ENCODE measurements around the gene MIGA1. TPM values are rescaled to one million over a fixed set of nuclear protein-coding genes. Genes with fewer than 3 reads are reported as not detected.

The MIGA1 gene
- total and polyA plus RNA-seq, 9 of the 15 experiments (the other 6 are each of a cell fraction or from before 2014, with no cell fraction given), result 1.6 to 5.1 (median 2.9) TPM

- ChIA-PET POLR2A (no interaction called here), CTCF (ENCODE audit: low intra/inter-chr PET ratio) (interaction anchor here (2.7 kb wide), 1 partner anchor 289 kb away, joined by 15 read pairs; no protein-coding TSS in a partner anchor)
- H3K4me3 ChIP-seq, result no peak overlapping the region
- no peak overlapping the region for H3K4me2 ChIP-seq (ENCODE audit: insufficient read depth, low read length)
- no peaks in the 10 kb centered on the region for H4K20me1 ChIP-seq (replicated peaks; ENCODE audit: control insufficient read depth, insufficient read depth, low read length)
- no peak overlapping the region for H2AFZ ChIP-seq (ENCODE audit: low read depth, low read length)
- peak; percentile 82 for ATAC-seq
- peak; percentile 35 for FAIRE-seq
- in situ Hi-C loops (cut with MboI) (no loop called here), intact Hi-C loops (cut with micrococcal nuclease) (loop anchor here (2.0 kb wide), 2 partner anchors 76 to 290 kb away; no protein-coding TSS in a partner anchor)
- H3K36me3 ChIP-seq (ENCODE audit: control insufficient read depth, insufficient read depth, low read length), result peaks cover 5% of the 10 kb centered on the region; the same call in 2 of the 3 replicates
- peak in 1 of 4 experiments; percentile 45 for DNase-seq (ENCODE audit: extremely low read depth in 1 of 4, low spot score in 3 of 4)
- no peaks in the 10 kb centered on the region for H3K9me3 ChIP-seq (replicated peaks; ENCODE audit: control insufficient read depth, insufficient read depth, low read depth, low read length)
- H3K4me1 ChIP-seq (replicated peaks in 1 of 2; ENCODE audit: control insufficient read depth in 2 of 2, insufficient read depth in 2 of 2, low read length in 2 of 2), result no peaks in the 10 kb centered on the region; a peak in 1 of 5 replicates
- no peaks in the 10 kb centered on the region for H3K79me2 ChIP-seq (ENCODE audit: control insufficient read depth, insufficient read depth, low read length)
- 46% methylated on average over 10 of the region's 10 CpGs for WGBS (ENCODE audit: insufficient coverage, low coverage, missing lambda C conversion rate)
- H3K9me1 ChIP-seq (ENCODE audit: control insufficient read depth, insufficient read depth, low read length), result no peaks in the 10 kb centered on the region
- H3K27me3 ChIP-seq (ENCODE audit: control insufficient read depth in 2 of 2, insufficient read depth in 2 of 2, low read length in 2 of 2), result no peaks in the 10 kb centered on the region
- no TSS peak for BruUV-seq (replicated peaks)
- H3K9ac ChIP-seq (ENCODE audit: insufficient read depth in 1 of 2, low read depth in 2 of 2, low read length in 2 of 2), result no peak overlapping the region
- no peak overlapping the region for H3K27ac ChIP-seq (ENCODE audit: extremely low read depth, low read depth, low read length)
- TF ChIP-seq RAD21 (CRISPR knock-in tag; conservative IDR thresholded peaks at IDR 0.05 in 1 of 2, IDR thresholded peaks at IDR 0.05 in 1 of 2) (peak; percentile 40 to 54), REST (IDR thresholded peaks at IDR 0.05; ENCODE audit: borderline replicate concordance) (peak; percentile 25; the same call in 1 of the 2 replicates), REST (CRISPR knock-in tag; IDR thresholded peaks at IDR 0.05; ENCODE audit: low read depth) (no peak), CEBPB (tag; IDR thresholded peaks at IDR 0.05) (peak; percentile 92), ZBTB9 (CRISPR knock-in tag; IDR thresholded peaks at IDR 0.05) (no peak), NELFE (IDR thresholded peaks at IDR 0.05; ENCODE audit: insufficient read depth, insufficient read length) (no peak), FOXK2 (conservative IDR thresholded peaks at IDR 0.05 in 1 of 2, IDR thresholded peaks at IDR 0.05 in 1 of 2; ENCODE audit: low read depth in 2 of 2) (0 out of 4 replicates have a peak, but pooled peaks of 1 of the 2 experiments have one; percentile 19), CEBPG (CRISPR knock-in tag; IDR thresholded peaks at IDR 0.05) (no peak), CEBPG (tag; conservative IDR thresholded peaks at IDR 0.05 in 1 of 2, IDR thresholded peaks at IDR 0.05 in 1 of 2) (peak; percentile 74 to 79), ZFX (CRISPR knock-in tag; IDR thresholded peaks at IDR 0.05) (no peak), MBD2 (IDR thresholded peaks at IDR 0.05; ENCODE audit: borderline replicate concordance, low read depth) (no peak)
Observed at GRCh38 chr1:77825131-77825709, 45.8 kb downstream of the MIGA1 start.

Data from K562 (cell line).